Vagina (tissue), 2 donors: ENCODE results near the gene CD200R1L. TPM values are rescaled to one million over a fixed set of nuclear protein-coding genes. Genes with fewer than 3 reads are reported as not detected.
"Not testable (repeated sequence)": the region's sequence is repeated elsewhere in the genome, so short reads cannot be mapped to it uniquely, and the experiment has no call there.

Experiments
- DNase-seq, 2 donors: peaks; one replicate each; pipeline ENCODE4 v3.0.0-alpha.2; 2017; ENCODE audit errors: extremely low spot score in 2 of 2
- H3K27ac ChIP-seq: fragments of 200-600 bp; sonication (generic); one replicate; pipeline ENCODE4 v1.5.1; 2019
- H3K27me3 ChIP-seq: fragments of 200-600 bp; sonication (generic); one replicate; pipeline ENCODE4 v1.5.1; 2019
- H3K36me3 ChIP-seq, 2 donors: fragments of 200-600 bp; sonication (generic); one replicate each; pipeline ENCODE4 v1.5.1; 2017 to 2019
- H3K4me1 ChIP-seq: fragments of 200-600 bp; sonication (generic); one replicate; pipeline ENCODE4 v1.5.1; 2019
- H3K4me3 ChIP-seq, 2 donors: fragments of 200-600 bp; sonication (generic); 1 replicate in 1 of 2; 2 replicates in 1 of 2; pipeline ENCODE4 v1.5.1; 2016 to 2019
- H3K9me3 ChIP-seq: fragments of 200-600 bp; sonication (generic); one replicate; pipeline ENCODE4 v1.5.1; 2019
- POLR2A ChIP-seq, 2 donors: fragments of 450-650 bp; IDR thresholded peaks; one replicate each; pipeline ENCODE4 v1.6.1; 2017; ENCODE audit warnings: antibody characterized with exemption in 2 of 2, mild to moderate bottlenecking in 2 of 2, moderate library complexity in 2 of 2
- POLR2AphosphoS5 ChIP-seq, 2 donors: sonication (generic); formaldehyde crosslinking; IDR thresholded peaks; one replicate each; pipeline ENCODE4 v1.9.0; 2017; ENCODE audit warnings: antibody characterized with exemption in 2 of 2, mild to moderate bottlenecking in 2 of 2, low read depth in 1 of 2; ENCODE audit not compliant: insufficient read depth in 1 of 2
- intact Hi-C: fragments of 100-400 bp; cut with DNase I; formaldehyde crosslinking; loops from one replicate; pipeline ENCODE4 v1.15.1; 2023
- total RNA-seq: library from RNA; depleted of rRNA; stranded (reverse); fragments of >200 nt; gene quantifications from one replicate; pipeline ENCODE4 v1.2.3, GENCODE V29; 2016
- TF ChIP-seq, protein P1 (sequence below), 3 experiments: fragments of 450-650 bp in 2 of 3; fragments of 200-600 bp in 1 of 3; sonication (generic) in 1 of 3; IDR thresholded peaks; one replicate each; pipeline ENCODE4 v1.5.1; 2017 to 2019; ENCODE audit warnings: antibody characterized with exemption in 3 of 3, mild to moderate bottlenecking in 2 of 3, moderate library complexity in 2 of 3

The CD200R1L gene
- total RNA-seq, 1 donor from 2014 or later, result not detected

GRCh38 chr3:112856537-112856936 lies 9.9 kb upstream of the CD200R1L start:
- H3K36me3 ChIP-seq, result no peaks in the 10 kb centered on the region
- no peaks in the 10 kb centered on the region for H3K27me3 ChIP-seq
- no peak for DNase-seq
- H3K4me1 ChIP-seq, result no peaks in the 10 kb centered on the region
- no peak overlapping the region for H3K4me3 ChIP-seq
- no peak overlapping the region for H3K27ac ChIP-seq
- intact Hi-C loops, result no loop called here
- H3K9me3 ChIP-seq, result peaks cover 3% of the 10 kb centered on the region
- TF ChIP-seq POLR2A (IDR thresholded peaks at IDR 0.05), result no peak
- TF ChIP-seq POLR2AphosphoS5 (IDR thresholded peaks at IDR 0.05; ENCODE audit: insufficient read depth in 1 of 2, low read depth in 1 of 2), result no peak
- TF ChIP-seq, protein P1, sequence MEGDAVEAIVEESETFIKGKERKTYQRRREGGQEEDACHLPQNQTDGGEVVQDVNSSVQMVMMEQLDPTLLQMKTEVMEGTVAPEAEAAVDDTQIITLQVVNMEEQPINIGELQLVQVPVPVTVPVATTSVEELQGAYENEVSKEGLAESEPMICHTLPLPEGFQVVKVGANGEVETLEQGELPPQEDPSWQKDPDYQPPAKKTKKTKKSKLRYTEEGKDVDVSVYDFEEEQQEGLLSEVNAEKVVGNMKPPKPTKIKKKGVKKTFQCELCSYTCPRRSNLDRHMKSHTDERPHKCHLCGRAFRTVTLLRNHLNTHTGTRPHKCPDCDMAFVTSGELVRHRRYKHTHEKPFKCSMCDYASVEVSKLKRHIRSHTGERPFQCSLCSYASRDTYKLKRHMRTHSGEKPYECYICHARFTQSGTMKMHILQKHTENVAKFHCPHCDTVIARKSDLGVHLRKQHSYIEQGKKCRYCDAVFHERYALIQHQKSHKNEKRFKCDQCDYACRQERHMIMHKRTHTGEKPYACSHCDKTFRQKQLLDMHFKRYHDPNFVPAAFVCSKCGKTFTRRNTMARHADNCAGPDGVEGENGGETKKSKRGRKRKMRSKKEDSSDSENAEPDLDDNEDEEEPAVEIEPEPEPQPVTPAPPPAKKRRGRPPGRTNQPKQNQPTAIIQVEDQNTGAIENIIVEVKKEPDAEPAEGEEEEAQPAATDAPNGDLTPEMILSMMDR (IDR thresholded peaks at IDR 0.05), result no peak

DNA sequence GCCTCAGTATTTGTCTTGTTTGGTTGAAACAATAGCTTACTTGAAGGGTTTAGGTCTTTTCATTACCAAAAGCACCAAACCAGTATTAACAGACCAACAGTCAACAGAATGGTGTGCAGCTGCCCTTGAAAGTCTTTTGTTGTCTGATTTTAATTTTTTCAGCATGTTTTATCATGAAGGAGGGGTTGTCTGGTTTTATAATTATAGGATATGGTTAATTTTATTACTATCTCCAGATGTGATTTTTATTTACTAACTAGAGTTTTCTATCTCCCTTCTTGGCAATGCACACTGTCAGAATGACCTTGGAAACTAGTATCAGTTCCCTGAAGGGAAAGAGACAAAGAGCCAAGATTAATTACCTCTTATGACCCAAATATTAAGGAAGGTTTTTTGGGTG lies 9.2 kb upstream of the CD200R1L start:
- no peak overlapping the region for H3K27ac ChIP-seq
- TF ChIP-seq POLR2A (IDR thresholded peaks at IDR 0.05) (no peak), POLR2AphosphoS5 (IDR thresholded peaks at IDR 0.05; ENCODE audit: insufficient read depth in 1 of 2, low read depth in 1 of 2) (no peak)
- TF ChIP-seq, protein P1 (IDR thresholded peaks at IDR 0.05), result no peak

GRCh38 chr3:112855074-112855473 lies 8.4 kb upstream of the CD200R1L start:
- DNase-seq, H3K27ac ChIP-seq, H3K27me3 ChIP-seq, H3K4me1 ChIP-seq, intact Hi-C loops, H3K36me3 ChIP-seq, H3K9me3 ChIP-seq, H3K4me3 ChIP-seq: not testable (repeated sequence)

More for the DNA sequence above, 9.2 kb upstream of the CD200R1L start:
- intact Hi-C loops, result no loop called here
- Histone ChIP-seq H3K4me1 (no peaks in the 10 kb centered on the region), H3K4me3 (no peak overlapping the region), H3K9me3 (peaks cover 7% of the 10 kb centered on the region), H3K27me3 (no peaks in the 10 kb centered on the region), H3K36me3 (no peaks in the 10 kb centered on the region)
- no peak for DNase-seq

DNA sequence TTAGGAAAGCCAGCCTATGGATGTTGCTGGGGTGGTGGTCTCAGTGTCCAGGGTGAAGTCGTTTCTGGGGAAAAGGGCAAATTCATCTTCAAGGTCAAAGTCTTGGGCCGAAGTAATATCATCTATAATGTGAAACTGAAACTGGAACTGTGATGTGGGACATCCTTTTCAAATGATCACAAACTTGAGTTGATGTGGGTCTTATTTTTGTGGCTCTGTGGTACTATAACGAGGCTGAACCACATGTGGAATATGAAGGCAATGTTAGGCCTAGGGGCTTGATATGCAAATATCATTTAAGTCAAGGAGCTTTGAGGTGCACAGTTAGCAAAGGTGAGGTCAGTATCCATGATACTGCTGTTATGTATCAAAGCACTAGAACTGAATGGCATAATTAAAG lies 1.5 kb upstream of the CD200R1L start:
- intact Hi-C loops, result no loop called here
- no peak for DNase-seq
- TF ChIP-seq POLR2A (IDR thresholded peaks at IDR 0.05), result no peak
- TF ChIP-seq POLR2AphosphoS5 (IDR thresholded peaks at IDR 0.05; ENCODE audit: insufficient read depth in 1 of 2, low read depth in 1 of 2), result no peak
- TF ChIP-seq, protein P1 (IDR thresholded peaks at IDR 0.05), result no peak
- Histone ChIP-seq H3K36me3 (no peaks in the 10 kb centered on the region), H3K27ac (no peak overlapping the region), H3K4me1 (no peaks in the 10 kb centered on the region), H3K4me3 (no peak overlapping the region), H3K9me3 (peaks cover 7% of the 10 kb centered on the region), H3K27me3 (no peaks in the 10 kb centered on the region)

DNA sequence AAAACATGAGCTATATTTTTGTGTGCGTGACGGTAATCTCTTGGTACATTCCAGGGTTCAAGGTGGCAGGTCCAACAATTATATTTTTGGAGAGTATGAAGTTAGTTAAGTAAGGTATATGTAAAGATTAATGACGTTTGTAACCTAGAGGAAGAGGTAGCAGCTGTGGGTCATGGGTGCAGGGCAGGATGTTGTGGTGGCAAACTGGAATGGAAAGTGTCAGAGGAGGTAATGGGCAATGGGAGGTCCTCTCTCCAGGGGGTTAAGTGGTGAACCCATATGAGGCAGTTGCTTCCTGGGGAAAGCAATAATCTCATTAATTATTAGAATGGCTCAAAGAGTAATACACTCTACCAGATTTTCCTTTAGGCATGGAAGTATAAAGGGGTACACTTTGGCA lies 1.0 kb upstream of the CD200R1L start:
- no peak for DNase-seq

More for the DNA sequence above, 1.0 kb upstream of the CD200R1L start:
- intact Hi-C loops, result no loop called here
- no peaks in the 10 kb centered on the region for H3K27me3 ChIP-seq
- H3K27ac ChIP-seq, result no peak overlapping the region
- H3K4me1 ChIP-seq, result no peaks in the 10 kb centered on the region
- no peak for TF ChIP-seq POLR2AphosphoS5 (IDR thresholded peaks at IDR 0.05; ENCODE audit: insufficient read depth in 1 of 2, low read depth in 1 of 2)
- no peak for TF ChIP-seq POLR2A (IDR thresholded peaks at IDR 0.05)
- TF ChIP-seq, protein P1 (IDR thresholded peaks at IDR 0.05), result no peak
- peaks cover 7% of the 10 kb centered on the region for H3K9me3 ChIP-seq
- H3K4me3 ChIP-seq, result no peak overlapping the region
- no peaks in the 10 kb centered on the region for H3K36me3 ChIP-seq
